Stimulated activated CD4-positive, alpha-beta T cell treated with anti-CD3 and anti-CD28 coated beads, Interleukin-12 subunit alpha, Interleukin-12 subunit beta, amount 100 ng/mL, for 48 hours (primary cell): ENCODE measurements around the gene PTK6.
"Not testable (repeated sequence)": the region's sequence is repeated elsewhere in the genome, so short reads cannot be mapped to it uniquely, and the experiment has no call there.

Source experiments
- DNase-seq, 3 donors: peaks; one replicate each; pipeline ENCODE4 v3.0.0-alpha.2; 2020; ENCODE audit warnings: low read depth in 2 of 3, low spot score in 1 of 3

PTK6 gene

DNA sequence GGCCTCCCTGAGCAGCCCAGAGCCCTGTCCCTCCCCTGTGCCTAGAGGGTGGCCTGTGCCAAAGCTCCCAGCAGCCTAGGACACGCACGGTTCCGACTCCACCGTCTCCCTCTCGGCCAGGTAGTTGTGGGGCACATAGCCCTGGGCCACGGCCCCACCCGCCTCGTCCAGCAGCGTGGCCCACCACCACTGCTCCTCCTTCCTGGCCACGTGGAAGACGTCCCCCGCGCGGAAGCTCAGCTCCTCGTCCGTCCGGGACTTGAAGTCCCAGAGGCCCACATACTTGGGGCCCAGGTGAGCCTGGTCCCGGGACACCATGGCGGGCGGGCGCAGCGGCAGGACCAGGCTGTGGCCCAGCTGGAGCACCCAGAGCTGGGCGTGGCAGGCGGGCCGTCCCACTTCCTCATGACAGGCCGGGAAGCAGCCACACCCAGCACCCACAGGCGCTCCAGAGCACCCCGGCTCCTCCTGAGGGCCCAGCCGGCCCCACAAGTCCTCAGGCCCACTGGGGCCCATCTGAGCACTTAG is at the start of gene PTK6:
Gene PTK6 (minus strand): TSS at position 380 of the 528 bp plus-strand sequence. CDS start 62 bp downstream, at position 318.
- peak in 1 of 3 donors; percentile 48 for DNase-seq

- no peak for DNase-seq
Measured at GRCh38 chr20:63586797-63587196, 49.6 kb upstream of the PTK6 start.

GRCh38 chr20:63585616-63586565 is 48.7 kb upstream of the PTK6 start:
- no peak for DNase-seq

DNA sequence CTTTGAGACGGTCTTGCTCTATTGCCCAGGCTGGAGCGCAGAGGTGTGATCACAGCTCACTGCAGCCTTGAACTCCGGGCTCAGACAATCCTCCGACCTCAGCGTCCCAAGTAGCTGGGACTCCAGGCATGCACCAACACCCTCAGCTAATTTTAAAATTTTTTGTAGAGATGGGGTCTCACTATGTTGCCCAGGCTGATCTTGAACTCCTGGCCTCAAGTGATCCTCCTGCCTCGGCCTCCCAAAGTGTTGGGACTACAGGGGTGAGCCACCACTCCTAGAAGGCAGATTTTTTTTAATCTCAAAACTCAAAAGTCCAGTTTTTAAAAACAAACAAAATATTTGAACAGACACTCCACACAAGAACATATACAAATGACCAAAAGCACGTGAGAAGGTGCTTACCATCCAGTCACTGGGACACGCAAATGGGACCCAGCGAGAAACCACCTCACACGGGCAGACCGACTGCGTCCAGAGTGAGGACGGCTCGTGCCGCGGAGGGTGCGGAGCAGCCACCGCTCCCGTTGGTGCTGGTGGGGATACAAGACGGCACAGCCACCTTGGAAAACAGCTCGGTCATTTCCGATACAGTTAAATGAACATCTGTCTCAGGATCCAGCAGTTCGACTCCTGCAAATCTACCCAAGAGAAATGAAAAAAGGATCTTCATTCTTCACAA is 45.3 kb upstream of the PTK6 start:
- no peak for DNase-seq

DNA sequence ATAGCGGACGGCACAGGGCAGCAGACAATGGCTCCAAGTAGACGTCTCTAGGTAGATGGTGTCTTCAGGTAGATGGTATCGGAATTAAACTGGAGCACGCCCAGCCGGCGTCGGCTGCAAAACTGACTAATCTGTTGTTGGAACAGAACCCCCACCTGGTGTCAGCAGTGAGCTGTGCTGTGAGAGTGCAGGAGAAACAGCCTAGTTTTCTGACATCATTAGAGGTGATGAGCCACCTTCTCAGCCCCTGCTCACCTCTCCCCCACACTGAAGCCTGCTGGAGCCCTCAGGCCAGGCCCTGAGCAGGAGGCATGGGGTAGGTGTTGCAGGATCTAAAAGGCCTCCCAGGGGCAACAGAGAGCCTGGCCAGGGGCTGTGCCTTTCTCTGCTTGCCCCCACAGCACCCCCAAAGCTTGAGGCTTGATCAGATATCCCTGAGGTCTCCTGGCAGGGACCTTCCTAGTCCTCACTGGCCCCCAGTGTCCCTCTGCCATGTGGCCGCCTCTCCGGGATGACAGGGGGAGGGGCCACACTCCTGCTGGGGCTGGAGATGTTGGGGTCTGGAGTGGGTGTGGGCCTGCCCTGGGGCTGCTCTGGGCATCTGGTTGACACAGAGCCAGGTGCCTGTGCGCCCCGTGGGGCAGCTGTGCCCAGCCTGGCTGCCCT is 43.8 kb upstream of the PTK6 start:
- DNase-seq: peak; percentile 42 to 56 (median 51)

DNA sequence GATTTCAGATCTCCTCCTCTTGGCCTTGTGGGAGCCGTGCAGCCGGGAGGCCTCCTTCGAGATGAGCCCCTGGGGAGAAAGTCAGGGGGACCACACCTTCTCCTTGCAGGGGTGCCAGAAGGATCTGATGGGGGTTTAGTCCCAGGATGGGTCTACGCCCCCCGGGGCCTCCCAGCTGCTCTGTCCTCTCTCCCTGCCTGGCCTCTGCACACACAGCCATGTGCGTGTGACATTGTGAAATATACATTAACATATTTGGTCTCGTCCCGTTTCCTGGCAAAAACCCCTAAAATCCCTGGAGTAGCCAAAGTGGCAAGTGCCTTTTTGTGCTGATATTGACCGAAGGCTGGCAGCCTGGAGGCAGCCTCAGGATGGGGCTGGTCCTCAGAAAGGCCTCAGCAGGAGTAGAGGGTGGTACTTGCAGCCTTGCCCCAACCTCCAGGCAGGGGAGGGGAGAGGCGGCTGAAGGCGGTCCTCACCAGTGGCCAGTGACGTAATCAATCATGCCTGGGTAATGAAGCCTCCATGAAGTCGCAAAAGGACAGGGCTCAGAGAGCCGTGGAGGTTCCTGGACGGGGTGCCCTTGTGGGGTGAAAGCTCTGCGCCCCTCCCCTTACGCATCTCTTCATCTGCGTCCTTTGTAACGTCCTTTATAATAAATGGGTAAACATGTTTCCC is 42.0 kb upstream of the PTK6 start:
- no peak for DNase-seq

GRCh38 chr20:63578224-63579016 is 41.2 kb upstream of the PTK6 start:
- DNase-seq: no peak

DNA sequence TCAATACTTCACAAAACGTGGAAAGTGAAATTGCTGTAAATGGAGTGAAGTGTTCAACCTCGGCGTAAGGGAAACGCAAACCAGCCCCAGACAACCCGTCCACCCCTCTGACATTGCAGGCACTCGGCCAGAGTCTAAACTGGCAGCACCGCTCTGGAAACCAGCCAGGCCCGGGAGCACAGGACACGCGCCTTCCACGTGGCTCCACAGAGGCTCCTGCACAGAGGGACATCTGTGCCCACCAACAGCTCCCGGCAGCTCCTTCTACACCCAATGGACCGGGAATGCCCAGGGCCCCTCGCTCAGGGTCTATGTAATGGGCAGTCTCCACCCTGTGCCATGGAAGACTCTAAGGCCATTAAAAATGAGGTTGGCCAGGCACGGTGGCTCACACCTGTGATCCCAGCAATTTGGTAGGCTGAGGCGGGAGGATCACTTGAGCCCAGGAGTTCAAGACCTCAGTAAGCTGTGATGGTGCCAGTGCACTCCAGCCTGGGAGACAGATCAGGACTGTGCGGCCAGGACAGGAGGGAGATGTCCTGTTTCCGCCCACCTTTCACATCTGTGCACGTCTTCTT is 40.2 kb upstream of the PTK6 start:
- no peak for DNase-seq

GRCh38 chr20:63576311-63576710 is 39.1 kb upstream of the PTK6 start:
- DNase-seq: no peak

DNA sequence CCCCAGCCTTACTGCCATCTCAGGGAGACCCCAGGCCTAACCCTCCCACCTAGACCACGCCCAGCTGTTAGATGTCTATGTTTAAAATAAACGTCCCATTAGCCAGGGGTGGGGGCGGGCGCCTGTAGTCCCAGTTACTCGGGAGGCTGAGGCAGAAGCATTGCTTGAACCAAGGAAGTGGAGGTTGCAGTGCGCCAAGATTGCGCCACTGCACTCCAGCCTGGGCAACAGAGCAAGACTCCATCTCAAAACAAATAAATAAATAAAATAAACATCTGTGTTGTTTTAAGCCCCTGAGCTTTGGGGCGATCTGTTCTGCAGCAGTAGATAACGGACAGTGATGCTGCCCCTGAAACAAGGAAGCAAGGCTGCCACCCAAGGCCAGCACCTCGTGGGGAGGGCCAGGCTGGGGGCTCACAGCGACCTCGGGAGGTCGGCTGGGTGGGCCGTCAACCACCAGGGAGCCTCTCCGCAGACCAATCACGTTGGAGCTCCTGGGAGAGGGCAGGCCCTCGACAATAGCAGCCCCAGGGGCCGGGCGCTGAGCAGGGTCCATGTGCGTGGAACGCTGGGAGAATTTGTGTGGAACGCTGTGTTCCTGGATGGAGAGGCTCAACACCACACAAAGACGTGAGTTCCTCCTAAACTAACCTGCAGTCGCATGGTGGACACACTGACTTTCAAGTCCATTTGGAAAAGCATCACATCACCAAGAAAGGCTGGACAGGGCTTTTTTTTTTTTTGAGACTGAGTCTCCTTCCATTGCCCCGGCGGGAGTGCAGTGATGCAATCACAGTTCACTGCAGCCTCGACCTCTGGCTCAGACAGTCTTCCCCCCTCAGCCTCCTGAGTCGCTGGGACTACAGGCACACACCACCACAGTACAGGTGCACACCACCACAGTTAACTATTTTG is 37.9 kb upstream of the PTK6 start:
- DNase-seq: no peak

DNA sequence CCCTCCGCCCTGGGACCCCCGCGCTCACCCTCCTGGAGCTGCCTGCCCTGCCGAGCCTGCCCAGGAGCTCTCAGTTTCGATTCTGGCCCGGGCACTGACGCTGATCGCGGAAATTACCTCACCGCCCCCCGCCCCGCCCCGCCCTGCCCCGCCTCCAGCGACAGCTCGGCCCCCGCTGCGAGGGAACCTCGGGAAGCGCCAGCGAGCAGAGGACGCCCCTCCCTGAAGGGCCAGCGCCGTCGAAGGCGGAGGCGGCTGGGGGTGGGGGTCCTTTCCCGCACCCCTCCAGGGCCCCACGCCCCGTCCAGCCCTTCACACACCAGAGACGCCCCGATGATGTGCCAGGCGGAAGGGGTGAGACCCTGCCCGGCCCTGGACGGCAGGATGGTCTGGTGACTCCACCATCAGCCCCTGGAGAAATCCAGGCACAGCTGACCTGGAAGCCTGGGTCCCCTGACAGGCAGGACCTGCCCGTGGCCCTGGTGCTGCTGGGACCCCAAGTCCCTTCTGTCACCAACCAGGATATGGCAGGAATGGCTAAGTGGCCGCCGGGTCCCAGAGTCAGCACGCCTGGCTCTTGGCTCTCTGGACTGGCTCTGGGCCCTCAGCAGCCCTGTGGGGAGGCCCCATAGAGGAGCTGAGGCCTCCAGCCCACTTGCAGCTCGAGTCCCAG is 37.1 kb upstream of the PTK6 start, which contains the start of gene HELZ2:
Gene HELZ2 (minus strand): TSS at position 84 of the 673 bp plus-strand sequence. CDS start 1,854 bp downstream, outside the sequence.
- DNase-seq: peak in 1 of 3 donors; percentile 39

GRCh38 chr20:63573647-63574131 is 36.5 kb upstream of the PTK6 start:
- no peak for DNase-seq

GRCh38 chr20:63572788-63573646 is 35.8 kb upstream of the PTK6 start:
- DNase-seq: no peak

DNA sequence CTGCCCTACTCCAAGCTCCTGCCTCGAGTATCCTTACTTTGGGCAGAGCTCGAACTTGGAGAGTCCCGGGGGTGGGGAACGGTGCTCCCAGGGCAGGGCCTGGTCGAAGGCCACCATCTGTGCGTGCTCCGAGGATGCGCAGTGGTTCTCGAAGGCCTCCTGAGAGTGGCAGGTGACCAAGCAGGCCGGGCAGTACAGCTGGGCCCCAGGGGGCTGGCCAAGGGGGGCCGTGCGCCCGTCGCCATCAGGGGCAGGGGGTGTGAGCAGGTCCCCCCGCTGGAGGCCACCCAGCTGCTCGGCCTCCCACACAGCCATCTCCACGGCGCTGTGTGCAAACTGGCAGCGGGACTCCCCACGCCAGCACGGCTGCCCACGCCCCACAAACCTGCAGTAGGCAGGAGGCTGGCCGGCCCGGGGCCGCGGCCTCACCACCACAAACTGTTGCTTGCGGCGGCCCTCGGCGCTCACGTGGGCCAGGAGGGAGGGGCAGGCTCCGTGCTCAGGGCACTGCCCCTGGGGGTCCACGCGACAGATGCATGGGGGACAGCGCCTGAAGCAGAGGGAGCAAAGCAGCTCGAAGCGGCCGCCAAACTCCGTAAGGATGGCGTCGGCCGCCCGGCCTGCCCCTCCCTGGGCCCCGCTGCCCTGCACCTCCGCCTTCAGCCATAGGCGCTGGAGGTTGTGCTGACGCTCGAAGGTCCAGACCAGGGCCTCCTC is 35.1 kb upstream of the PTK6 start:
- no peak for DNase-seq

DNA sequence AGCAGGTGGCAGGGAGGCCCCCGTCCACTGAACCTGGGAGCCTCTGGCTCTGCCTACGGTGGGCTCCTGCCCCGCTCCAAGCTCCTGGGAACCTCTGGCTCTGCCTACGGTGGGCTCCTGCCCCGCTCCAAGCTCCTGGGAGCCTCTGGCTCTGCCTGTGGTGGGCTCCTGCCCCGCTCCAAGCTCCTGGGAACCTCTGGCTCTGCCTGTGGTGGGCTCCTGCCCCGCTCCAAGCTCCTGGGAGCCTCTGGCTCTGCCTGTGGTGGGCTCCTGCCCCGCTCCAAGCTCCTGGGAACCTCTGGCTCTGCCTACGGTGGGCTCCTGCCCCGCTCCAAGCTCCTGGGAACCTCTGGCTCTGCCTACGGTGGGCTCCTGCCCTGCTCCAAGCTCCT is 33.9 kb upstream of the PTK6 start:
- DNase-seq: not testable (repeated sequence)
